ENCODE data around the gene KRTAP5-8.

GRCh38 chr11:71580057-71581003 is 42.5 kb downstream of the KRTAP5-8 start:
- TF ChIP-seq POLR2A (IDR thresholded peaks at IDR 0.05) (no peak), CTCF (IDR thresholded peaks at IDR 0.05) (peak in 2 of 3 experiments; percentile 32 to 51)
